ENCODE data around the gene DDX55.

Gene DDX55

DNA sequence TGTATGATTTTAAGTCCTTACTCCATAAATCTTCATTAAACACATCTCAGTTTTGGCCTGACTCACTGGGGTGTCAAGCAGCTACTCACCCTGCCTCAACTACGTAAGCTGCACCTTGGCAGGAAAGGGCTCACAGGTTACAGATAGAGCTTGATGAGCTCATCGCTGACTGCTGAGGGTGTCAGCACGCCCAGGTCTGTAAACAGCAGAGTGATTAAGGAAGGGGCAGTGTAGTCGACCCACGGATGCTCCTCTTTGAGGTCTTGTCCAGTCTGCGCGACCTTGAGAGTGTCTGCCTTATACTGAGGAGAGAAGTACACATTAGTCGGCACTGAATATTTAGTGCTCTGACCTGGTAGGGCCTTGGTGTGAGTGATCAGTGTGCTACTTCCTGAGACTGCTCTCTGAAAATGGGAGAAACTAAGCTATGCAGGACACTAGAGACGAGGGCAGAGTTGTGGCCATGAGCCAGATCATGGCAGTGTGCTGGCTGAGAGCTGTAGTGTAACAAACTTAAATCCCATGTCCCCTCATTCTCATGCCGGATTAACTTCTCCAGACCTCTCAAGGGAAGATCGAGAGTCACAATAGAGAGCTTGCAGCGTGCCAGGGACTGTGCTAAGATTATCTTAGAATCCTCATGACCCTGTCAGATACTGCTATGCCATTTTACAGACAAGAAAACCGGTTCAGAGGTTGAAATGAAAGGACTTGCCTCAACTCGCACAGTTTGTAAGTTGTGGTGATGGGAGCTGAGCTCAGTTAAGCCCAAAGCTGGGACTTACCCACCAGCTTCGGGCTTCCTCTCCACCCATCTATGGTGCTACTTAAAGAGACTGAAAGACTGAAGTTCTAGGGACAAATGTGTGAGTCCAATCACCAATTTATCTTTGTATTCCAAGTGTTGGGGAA, 20.0 kb downstream of the DDX55 start:
- Histone ChIP-seq H3K27ac (replicated peaks; ENCODE audit: low read length) (no peak overlapping the region), H3K23ac (ENCODE audit: low read depth, low read length, poor library complexity) (no peak overlapping the region), H4K8ac (ENCODE audit: low read depth, low read length) (no peak overlapping the region), H2BK5ac (ENCODE audit: low read length) (no peak overlapping the region), H3K36me3 (replicated peaks in 1 of 2; ENCODE audit: control insufficient read depth in 2 of 2, insufficient read depth in 2 of 2, low read length in 2 of 2) (peaks cover 42 to 95% of the 10 kb centered on the region in 2 donors), H3K4me1 (ENCODE audit: control insufficient read depth in 2 of 2, insufficient read depth in 1 of 2, low read depth in 1 of 2, low read length in 2 of 2) (no peaks in the 10 kb centered on the region), H2BK12ac (ENCODE audit: low read length) (no peak overlapping the region), H3K9ac (ENCODE audit: low read depth, low read length, poor library complexity) (no peak overlapping the region), H3K27me3 (ENCODE audit: control insufficient read depth in 3 of 3, insufficient read depth in 3 of 3, low read depth in 1 of 3, low read length in 3 of 3) (no peaks in the 10 kb centered on the region), H4K91ac (ENCODE audit: low read depth, low read length, poor library complexity) (no peak overlapping the region), H3K9me3 (replicated peaks in 1 of 2; ENCODE audit: control insufficient read depth in 2 of 2, insufficient read depth in 1 of 2, low read depth in 1 of 2, low read length in 2 of 2) (no peaks in the 10 kb centered on the region), H2BK120ac (ENCODE audit: low read depth, low read length) (no peak overlapping the region), H3K4ac (ENCODE audit: low read length) (no peak overlapping the region), H3K18ac (ENCODE audit: low read length) (no peak overlapping the region), H2BK15ac (ENCODE audit: low read length) (no peak overlapping the region), H3K79me1 (ENCODE audit: low read depth, low read length) (no peaks in the 10 kb centered on the region), H2AFZ (ENCODE audit: low read length) (no peak overlapping the region), H2AK5ac (ENCODE audit: low read depth, low read length) (no peak overlapping the region), H3K14ac (ENCODE audit: low read length) (no peak overlapping the region), H3K4me3 (ENCODE audit: low read length in 2 of 2) (no peak overlapping the region), H3K4me2 (ENCODE audit: insufficient read depth, low read length, poor library complexity, severe bottlenecking) (no peak overlapping the region)
- no CpG with 5 or more reads among the region's 15 CpGs for WGBS, 2 donors (ENCODE audit: extremely low coverage in 2 of 2, insufficient read length in 2 of 2, insufficient replicate concordance in 1 of 2)
- no peak for DNase-seq (ENCODE audit: low spot score)

DNA sequence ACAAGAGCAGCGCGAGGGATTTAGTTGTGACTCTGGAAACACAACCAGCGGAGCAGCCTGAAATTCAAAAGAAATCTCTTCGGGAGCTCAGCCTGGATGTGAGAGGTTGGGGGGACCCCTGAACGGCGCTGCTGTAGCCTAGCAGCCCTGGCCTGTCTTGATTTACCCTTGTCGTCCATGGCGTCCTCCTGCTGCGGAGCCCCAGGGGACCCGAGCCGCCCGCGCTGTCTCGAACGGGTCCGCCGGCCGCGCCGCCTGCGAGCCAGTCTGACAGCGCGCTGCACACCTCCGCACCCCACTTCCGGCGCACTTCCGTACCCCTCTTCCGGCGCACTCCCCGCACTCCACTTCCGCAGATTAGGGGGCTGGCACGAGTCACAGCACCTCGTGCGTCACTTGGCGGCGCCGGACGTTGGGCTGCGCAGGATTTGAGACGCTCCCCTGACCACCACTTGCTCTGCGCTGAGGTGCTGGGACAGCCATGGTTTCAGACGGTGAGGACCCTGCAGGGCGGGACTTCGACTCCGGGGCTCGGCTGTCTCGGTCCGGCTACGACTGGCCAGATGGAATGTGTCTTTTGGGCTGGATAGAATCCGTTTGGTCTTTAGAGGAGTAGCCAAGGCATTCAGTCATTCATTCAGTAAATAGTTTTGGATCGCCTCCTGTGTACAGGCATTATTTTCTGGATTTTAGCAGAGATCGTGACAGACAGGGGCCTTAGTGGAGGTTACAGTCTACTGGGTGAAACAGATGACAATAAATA, 31.7 kb downstream of the DDX55 start, which contains the start of the genes EIF2B1 and GTF2H3:
EIF2B1 (minus strand) TSS at position 308 of the 763 bp plus-strand sequence; CDS start at position 179, 129 bp downstream.
GTF2H3 (plus strand) TSS at position 451 of the 763 bp plus-strand sequence; CDS start at position 482, 31 bp downstream.
- peak within 1 kb of the TSS; percentile 93 for H3K23ac ChIP-seq (ENCODE audit: low read depth, low read length, poor library complexity)
- H3K4ac ChIP-seq (ENCODE audit: low read length) = no peak within 1 kb of the TSS
- H3K27me3 ChIP-seq (ENCODE audit: control insufficient read depth in 3 of 3, insufficient read depth in 3 of 3, low read depth in 1 of 3, low read length in 3 of 3) = no peaks in the 10 kb centered on the region
- H2BK5ac ChIP-seq (ENCODE audit: low read length) = no peak within 1 kb of the TSS
- no peak within 1 kb of the TSS for H4K8ac ChIP-seq (ENCODE audit: low read depth, low read length)
- H3K18ac ChIP-seq (ENCODE audit: low read length) = peak within 1 kb of the TSS; percentile 89
- no peaks in the 10 kb centered on the region for H3K79me1 ChIP-seq (ENCODE audit: low read depth, low read length)
- H2BK12ac ChIP-seq (ENCODE audit: low read length) = no peak within 1 kb of the TSS
- peak within 1 kb of the TSS; percentile 61 for H3K27ac ChIP-seq (replicated peaks; ENCODE audit: low read length)
- peak within 1 kb of the TSS; percentile 81 for H3K4me2 ChIP-seq (ENCODE audit: insufficient read depth, low read length, poor library complexity, severe bottlenecking)
- no peaks in the 10 kb centered on the region for H3K9me3 ChIP-seq (replicated peaks in 1 of 2; ENCODE audit: control insufficient read depth in 2 of 2, insufficient read depth in 1 of 2, low read depth in 1 of 2, low read length in 2 of 2)
- H2AK5ac ChIP-seq (ENCODE audit: low read depth, low read length) = peak within 1 kb of the TSS; percentile 27
- peak; percentile 95 for DNase-seq (ENCODE audit: low spot score)
- no peak within 1 kb of the TSS for H4K91ac ChIP-seq (ENCODE audit: low read depth, low read length, poor library complexity)
- no peak within 1 kb of the TSS for H2BK120ac ChIP-seq (ENCODE audit: low read depth, low read length)
- peaks cover 14 to 30% of the 10 kb centered on the region in 2 donors for H3K36me3 ChIP-seq (replicated peaks in 1 of 2; ENCODE audit: control insufficient read depth in 2 of 2, insufficient read depth in 2 of 2, low read length in 2 of 2)
- peak within 1 kb of the TSS; percentile 92 to 95 for H3K4me3 ChIP-seq (ENCODE audit: low read length in 2 of 2)
- peaks cover 2 to 9% of the 10 kb centered on the region in 2 donors for H3K4me1 ChIP-seq (ENCODE audit: control insufficient read depth in 2 of 2, insufficient read depth in 1 of 2, low read depth in 1 of 2, low read length in 2 of 2)
- no CpG with 5 or more reads among the region's 52 CpGs for WGBS, 2 donors (ENCODE audit: extremely low coverage in 2 of 2, insufficient read length in 2 of 2, insufficient replicate concordance in 1 of 2)
- peak within 1 kb of the TSS; percentile 88 for H3K9ac ChIP-seq (ENCODE audit: low read depth, low read length, poor library complexity)
- no peak within 1 kb of the TSS for H3K14ac ChIP-seq (ENCODE audit: low read length)
- H2BK15ac ChIP-seq (ENCODE audit: low read length) = no peak within 1 kb of the TSS
- H2AFZ ChIP-seq (ENCODE audit: low read length) = peak within 1 kb of the TSS; percentile 88

DNA sequence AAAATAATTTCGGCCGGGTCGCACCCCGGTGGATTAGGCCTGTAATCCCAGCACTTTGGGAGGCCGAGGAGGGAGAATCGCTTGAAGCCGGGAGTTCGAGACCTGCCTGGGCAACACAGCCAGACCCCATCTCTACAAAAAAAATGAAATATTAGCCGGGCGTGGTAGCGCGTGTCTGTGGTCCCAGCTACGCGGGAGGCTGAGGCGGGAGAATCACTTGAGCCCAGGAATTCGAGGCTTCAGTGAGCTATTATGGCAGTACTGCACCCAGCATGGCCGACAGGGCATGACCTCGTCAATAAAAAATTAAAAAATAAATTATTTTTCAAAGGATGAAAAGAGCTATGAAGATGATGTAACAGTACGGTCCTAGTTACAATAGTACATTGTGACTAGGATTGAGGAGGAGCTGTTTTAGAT, 32.3 kb downstream of the DDX55 start:
- H2BK5ac ChIP-seq (ENCODE audit: low read length) = no peak overlapping the region
- no peak overlapping the region for H3K14ac ChIP-seq (ENCODE audit: low read length)
- DNase-seq (ENCODE audit: low spot score) = no peak
- no peaks in the 10 kb centered on the region for H3K27me3 ChIP-seq (ENCODE audit: control insufficient read depth in 3 of 3, insufficient read depth in 3 of 3, low read depth in 1 of 3, low read length in 3 of 3)
- H2AK5ac ChIP-seq (ENCODE audit: low read depth, low read length) = peak overlapping the region; percentile 27
- no peak overlapping the region for H4K8ac ChIP-seq (ENCODE audit: low read depth, low read length)
- peaks cover 2 to 9% of the 10 kb centered on the region in 2 donors for H3K4me1 ChIP-seq (ENCODE audit: control insufficient read depth in 2 of 2, insufficient read depth in 1 of 2, low read depth in 1 of 2, low read length in 2 of 2)
- H3K36me3 ChIP-seq (replicated peaks in 1 of 2; ENCODE audit: control insufficient read depth in 2 of 2, insufficient read depth in 2 of 2, low read length in 2 of 2) = peaks cover 12 to 27% of the 10 kb centered on the region in 2 donors
- no peak overlapping the region for H3K27ac ChIP-seq (replicated peaks; ENCODE audit: low read length)
- no peak overlapping the region for H3K4ac ChIP-seq (ENCODE audit: low read length)
- peak overlapping the region; percentile 90 to 92 for H3K4me3 ChIP-seq (ENCODE audit: low read length in 2 of 2)
- no peak overlapping the region for H3K23ac ChIP-seq (ENCODE audit: low read depth, low read length, poor library complexity)
- no peak overlapping the region for H3K18ac ChIP-seq (ENCODE audit: low read length)
- peak overlapping the region; percentile 70 for H2AFZ ChIP-seq (ENCODE audit: low read length)
- H3K9me3 ChIP-seq (replicated peaks in 1 of 2; ENCODE audit: control insufficient read depth in 2 of 2, insufficient read depth in 1 of 2, low read depth in 1 of 2, low read length in 2 of 2) = no peaks in the 10 kb centered on the region
- H3K4me2 ChIP-seq (ENCODE audit: insufficient read depth, low read length, poor library complexity, severe bottlenecking) = peak overlapping the region; percentile 81
- whole genome bisulfite sequencing, 2 donors (ENCODE audit: extremely low coverage in 2 of 2, insufficient read length in 2 of 2, insufficient replicate concordance in 1 of 2) = no CpG with 5 or more reads among the region's 19 CpGs
- H4K91ac ChIP-seq (ENCODE audit: low read depth, low read length, poor library complexity) = no peak overlapping the region
- H2BK12ac ChIP-seq (ENCODE audit: low read length) = no peak overlapping the region
- peak overlapping the region; percentile 77 for H3K9ac ChIP-seq (ENCODE audit: low read depth, low read length, poor library complexity)
- no peak overlapping the region for H2BK15ac ChIP-seq (ENCODE audit: low read length)
- no peak overlapping the region for H2BK120ac ChIP-seq (ENCODE audit: low read depth, low read length)
- no peaks in the 10 kb centered on the region for H3K79me1 ChIP-seq (ENCODE audit: low read depth, low read length)

DNA sequence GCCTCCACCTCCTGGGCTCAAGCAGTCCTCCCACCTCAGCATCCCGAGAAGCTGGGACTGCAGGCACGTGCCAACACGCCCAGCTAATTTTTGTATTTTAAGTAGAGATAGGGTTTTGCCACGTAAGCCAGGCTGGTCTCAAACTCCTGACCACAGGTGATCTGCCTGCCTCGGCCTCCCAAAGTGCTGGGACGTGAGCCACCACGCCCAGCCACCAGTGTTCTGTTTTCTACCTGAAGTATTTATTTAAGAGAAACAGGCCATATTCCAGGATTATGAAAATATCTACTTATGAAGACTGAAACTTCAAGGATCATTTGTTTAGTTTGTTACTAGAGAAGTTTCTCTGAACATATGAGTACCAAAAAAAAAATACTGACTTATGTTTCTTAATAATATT, 42.0 kb downstream of the DDX55 start:
- Histone ChIP-seq H2BK5ac (ENCODE audit: low read length) (no peak overlapping the region), H3K27ac (replicated peaks; ENCODE audit: low read length) (no peak overlapping the region), H3K18ac (ENCODE audit: low read length) (no peak overlapping the region), H3K14ac (ENCODE audit: low read length) (no peak overlapping the region), H3K36me3 (replicated peaks in 1 of 2; ENCODE audit: control insufficient read depth in 2 of 2, insufficient read depth in 2 of 2, low read length in 2 of 2) (peaks cover 16 to 84% of the 10 kb centered on the region in 2 donors), H3K79me1 (ENCODE audit: low read depth, low read length) (peaks cover 2% of the 10 kb centered on the region), H4K91ac (ENCODE audit: low read depth, low read length, poor library complexity) (no peak overlapping the region), H2BK12ac (ENCODE audit: low read length) (no peak overlapping the region), H3K9ac (ENCODE audit: low read depth, low read length, poor library complexity) (no peak overlapping the region), H3K4me3 (ENCODE audit: low read length in 2 of 2) (no peak overlapping the region), H3K4me1 (ENCODE audit: control insufficient read depth in 2 of 2, insufficient read depth in 1 of 2, low read depth in 1 of 2, low read length in 2 of 2) (no peaks in the 10 kb centered on the region), H4K8ac (ENCODE audit: low read depth, low read length) (no peak overlapping the region), H3K4ac (ENCODE audit: low read length) (no peak overlapping the region), H3K27me3 (ENCODE audit: control insufficient read depth in 3 of 3, insufficient read depth in 3 of 3, low read depth in 1 of 3, low read length in 3 of 3) (no peaks in the 10 kb centered on the region), H2AFZ (ENCODE audit: low read length) (no peak overlapping the region), H3K4me2 (ENCODE audit: insufficient read depth, low read length, poor library complexity, severe bottlenecking) (no peak overlapping the region), H3K23ac (ENCODE audit: low read depth, low read length, poor library complexity) (no peak overlapping the region), H3K9me3 (replicated peaks in 1 of 2; ENCODE audit: control insufficient read depth in 2 of 2, insufficient read depth in 1 of 2, low read depth in 1 of 2, low read length in 2 of 2) (no peaks in the 10 kb centered on the region), H2BK120ac (ENCODE audit: low read depth, low read length) (no peak overlapping the region), H2AK5ac (ENCODE audit: low read depth, low read length) (no peak overlapping the region), H2BK15ac (ENCODE audit: low read length) (no peak overlapping the region)
- WGBS, 2 donors (ENCODE audit: extremely low coverage in 2 of 2, insufficient read length in 2 of 2, insufficient replicate concordance in 1 of 2) = no CpG with 5 or more reads among the region's 7 CpGs
- no peak for DNase-seq (ENCODE audit: low spot score)
